ENCODE data around the gene XPO6. TPM values are rescaled to one million over a fixed set of nuclear protein-coding genes. Genes with fewer than 3 reads are reported as not detected.

Gene XPO6
- total and polyA plus RNA-seq, 2 of the 13 experiments (the other 11 are each of a cell fraction or from before 2014, with no cell fraction given): 109 to 129 TPM

GRCh38 chr16:28211758-28212531, at the start of gene XPO6 (continued):
- TF ChIP-seq ATM (IDR thresholded peaks at IDR 0.05; ENCODE audit: borderline replicate concordance): no peak
- TF ChIP-seq ZNF512 (CRISPR knock-in tag; IDR thresholded peaks at IDR 0.05): no peak
- TF ChIP-seq PITX1 (CRISPR knock-in tag; IDR thresholded peaks at IDR 0.05): peak; percentile 65; the same call in 1 of the 2 replicates
- peak; percentile 80; the same call in 1 of the 2 replicates for TF ChIP-seq ZNF589 (CRISPR knock-in tag; conservative IDR thresholded peaks at IDR 0.05)
- TF ChIP-seq CREB3 (CRISPR knock-in tag; IDR thresholded peaks at IDR 0.05): no peak; the same call in 1 of the 2 replicates
- no peak for TF ChIP-seq KDM6A (CRISPR knock-in tag; IDR thresholded peaks at IDR 0.05; ENCODE audit: low read depth)
- peak; percentile 65; the same call in 1 of the 2 replicates for TF ChIP-seq ZNF234 (CRISPR knock-in tag; conservative IDR thresholded peaks at IDR 0.05)
- TF ChIP-seq ZNF790 (CRISPR knock-in tag; IDR thresholded peaks at IDR 0.05; ENCODE audit: borderline replicate concordance): no peak; the same call in 1 of the 2 replicates
- TF ChIP-seq ZNF878 (CRISPR knock-in tag; IDR thresholded peaks at IDR 0.05): no peak
- peak; percentile 58; the same call in 1 of the 2 replicates for TF ChIP-seq ESRRA (CRISPR knock-in tag; IDR thresholded peaks at IDR 0.05; ENCODE audit: low read depth)
- TF ChIP-seq KLF12 (CRISPR knock-in tag; IDR thresholded peaks at IDR 0.05; ENCODE audit: borderline replicate concordance): peak; percentile 99
- TF ChIP-seq JUN (CRISPR knock-in tag; IDR thresholded peaks at IDR 0.05): no peak
- TF ChIP-seq ZNF839 (CRISPR knock-in tag; IDR thresholded peaks at IDR 0.05; ENCODE audit: borderline replicate concordance): 0 out of 2 replicates have a peak, but pooled peaks have one; percentile 22
- TF ChIP-seq RBM22 (optimal IDR thresholded peaks at IDR 0.05; ENCODE audit: low read length): no peak
- TF ChIP-seq ZNF577 (CRISPR knock-in tag; IDR thresholded peaks at IDR 0.05; ENCODE audit: borderline replicate concordance, low read depth): no peak
- TF ChIP-seq ZNF512B (CRISPR knock-in tag; IDR thresholded peaks at IDR 0.05; ENCODE audit: borderline replicate concordance): no peak
- TF ChIP-seq FOSL2 (CRISPR knock-in tag; IDR thresholded peaks at IDR 0.05): peak; percentile 72
- TF ChIP-seq MEF2D (CRISPR knock-in tag; IDR thresholded peaks at IDR 0.05): 0 out of 2 replicates have a peak, but pooled peaks have one; percentile 49
- peak; percentile 60; the same call in 1 of the 2 replicates for TF ChIP-seq ETV6 (CRISPR knock-in tag; conservative IDR thresholded peaks at IDR 0.05)
- TF ChIP-seq CBX1 (IDR thresholded peaks at IDR 0.05; ENCODE audit: low read depth): peak; percentile 91
- TF ChIP-seq ZFP90 (CRISPR knock-in tag; IDR thresholded peaks at IDR 0.05; ENCODE audit: borderline replicate concordance): peak; percentile 64; the same call in 1 of the 2 replicates
- no peak for TF ChIP-seq ZNF557 (CRISPR knock-in tag; IDR thresholded peaks at IDR 0.05)
- TF ChIP-seq ZNF792 (CRISPR knock-in tag; IDR thresholded peaks at IDR 0.05): peak; percentile 89
- TF ChIP-seq BCL6 (CRISPR knock-in tag; IDR thresholded peaks at IDR 0.05): peak; percentile 48; the same call in 1 of the 2 replicates
- 0 out of 2 replicates have a peak, but pooled peaks have one; percentile 65 for TF ChIP-seq THAP7 (CRISPR knock-in tag; IDR thresholded peaks at IDR 0.05)
